GM21786 (cell line): Measurements from ENCODE around the gene NUTF2.
"Not testable (repeated sequence)": the region's sequence is repeated elsewhere in the genome, so short reads cannot be mapped to it uniquely, and the experiment has no call there.

Source experiments
- ATAC-seq: cut with Tn5 transposase; IDR thresholded peaks from one replicate; pipeline ENCODE4 v1.9.1; 2021; ENCODE audit not compliant: unreplicated experiment

The NUTF2 gene

DNA sequence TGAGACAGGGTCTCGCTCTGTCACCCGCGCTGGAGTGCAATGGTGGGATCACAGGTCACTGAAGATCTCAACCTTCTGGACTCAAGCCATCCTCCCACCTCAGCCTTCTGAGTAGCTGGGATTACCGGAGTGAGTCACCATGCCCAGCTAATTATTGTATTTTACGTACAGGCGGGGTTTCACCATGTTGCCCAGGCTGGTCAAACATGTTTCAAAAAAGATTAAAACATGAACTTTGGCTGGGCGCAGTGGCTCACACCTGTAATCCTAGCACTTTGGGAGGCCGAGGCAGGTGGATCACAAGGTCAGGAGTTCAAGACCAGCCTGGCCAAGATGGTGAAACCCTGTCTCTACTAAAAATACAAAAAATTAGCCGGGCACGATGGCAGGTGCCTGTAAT is 9.5 kb upstream of the NUTF2 start:
- ATAC-seq = not testable (repeated sequence)

GRCh38 chr16:67837811-67838210 is 8.9 kb upstream of the NUTF2 start:
- no peak for ATAC-seq

GRCh38 chr16:67841198-67841815 is 5.4 kb upstream of the NUTF2 start:
- no peak for ATAC-seq

- ATAC-seq = peak; percentile 39
Measured at GRCh38 chr16:67841816-67842508, 4.8 kb upstream of the NUTF2 start, which contains the start of gene THAP11. Gene THAP11 (plus strand): TSS chr16:67842320. CDS start chr16:67842555, 235 bp downstream.

DNA sequence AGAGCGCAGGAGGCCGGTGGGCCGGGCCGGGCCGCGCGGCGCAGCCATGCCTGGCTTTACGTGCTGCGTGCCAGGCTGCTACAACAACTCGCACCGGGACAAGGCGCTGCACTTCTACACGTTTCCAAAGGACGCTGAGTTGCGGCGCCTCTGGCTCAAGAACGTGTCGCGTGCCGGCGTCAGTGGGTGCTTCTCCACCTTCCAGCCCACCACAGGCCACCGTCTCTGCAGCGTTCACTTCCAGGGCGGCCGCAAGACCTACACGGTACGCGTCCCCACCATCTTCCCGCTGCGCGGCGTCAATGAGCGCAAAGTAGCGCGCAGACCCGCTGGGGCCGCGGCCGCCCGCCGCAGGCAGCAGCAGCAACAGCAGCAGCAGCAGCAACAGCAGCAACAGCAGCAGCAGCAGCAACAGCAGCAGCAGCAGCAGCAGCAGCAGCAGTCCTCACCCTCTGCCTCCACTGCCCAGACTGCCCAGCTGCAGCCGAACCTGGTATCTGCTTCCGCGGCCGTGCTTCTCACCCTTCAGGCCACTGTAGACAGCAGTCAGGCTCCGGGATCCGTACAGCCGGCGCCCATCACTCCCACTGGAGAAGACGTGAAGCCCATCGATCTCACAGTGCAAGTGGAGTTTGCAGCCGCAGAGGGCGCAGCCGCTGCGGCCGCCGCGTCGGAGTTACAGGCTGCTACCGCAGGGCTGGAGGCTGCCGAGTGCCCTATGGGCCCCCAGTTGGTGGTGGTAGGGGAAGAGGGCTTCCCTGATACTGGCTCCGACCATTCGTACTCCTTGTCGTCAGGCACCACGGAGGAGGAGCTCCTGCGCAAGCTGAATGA is 4.0 kb upstream of the NUTF2 start:
- ATAC-seq = peak; percentile 5

- no peak for ATAC-seq
Measured at GRCh38 chr16:67843343-67843765, 3.4 kb upstream of the NUTF2 start.

DNA sequence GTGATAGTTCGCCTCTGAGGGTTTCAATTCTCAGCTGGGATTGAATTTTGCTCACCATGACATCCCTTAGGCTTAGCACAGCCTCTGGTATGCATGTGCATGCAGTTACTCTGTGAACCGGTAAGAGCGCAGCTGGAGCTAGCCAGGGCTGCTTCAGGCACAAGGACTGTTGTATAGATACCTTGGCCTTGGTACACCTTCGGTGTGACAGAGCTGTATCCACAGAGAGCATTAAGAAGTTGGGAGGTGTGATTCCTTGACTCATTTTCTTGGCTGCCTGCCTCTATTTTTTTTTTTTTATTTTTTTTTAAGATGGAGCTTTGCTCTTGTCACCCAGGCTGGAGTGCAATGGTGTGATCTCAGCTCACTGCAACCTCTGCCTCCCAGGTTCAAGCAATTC is 2.2 kb upstream of the NUTF2 start:
- ATAC-seq = no peak

DNA sequence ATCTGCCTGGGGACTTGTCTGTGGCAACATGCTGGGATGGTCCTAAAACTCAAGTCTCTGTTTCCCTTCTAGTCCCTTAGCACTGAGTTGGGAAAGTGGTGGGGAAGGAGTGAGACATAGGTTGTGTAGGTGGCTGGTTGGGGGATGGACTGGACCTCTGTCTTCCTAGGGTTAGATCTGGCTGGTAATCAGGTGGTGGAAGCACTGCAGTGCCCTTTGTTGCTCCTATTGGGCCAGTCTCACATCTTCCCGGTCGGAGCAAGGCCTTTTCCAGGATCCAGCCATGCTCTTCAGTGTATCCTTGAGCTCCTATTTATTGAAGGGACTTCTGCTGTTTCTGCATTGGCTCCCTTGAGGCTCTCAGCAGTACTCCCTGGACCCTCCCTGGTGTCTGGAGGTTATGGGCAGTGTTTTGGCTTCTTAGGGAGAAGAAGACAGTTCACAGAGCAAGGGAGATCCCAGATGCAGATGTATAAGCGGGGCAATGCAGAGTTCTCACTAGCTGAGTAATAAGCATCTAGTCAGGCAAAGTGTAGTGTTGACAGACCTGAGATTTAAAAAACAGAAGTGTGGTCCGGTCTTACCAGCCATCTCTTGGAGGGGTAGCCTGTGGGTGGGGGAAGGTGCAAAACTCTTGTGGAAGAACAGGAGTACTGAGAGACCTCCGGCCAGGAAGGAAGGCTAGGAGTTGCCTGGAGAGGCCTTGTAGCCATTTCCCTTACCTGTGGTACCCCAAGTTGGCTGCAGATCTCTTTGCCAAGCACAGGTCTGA is 1.3 kb upstream of the NUTF2 start:
- no peak for ATAC-seq

- no peak for ATAC-seq
Measured at GRCh38 chr16:67846063-67846319, 742 bp upstream of the NUTF2 start.

GRCh38 chr16:67847064-67847861 is 530 bp downstream of the NUTF2 start, which contains the start of gene CENPT:
Gene CENPT (minus strand): TSS chr16:67847693. CDS start chr16:67833859, 13,834 bp downstream.
- peak; percentile 34 for ATAC-seq

DNA sequence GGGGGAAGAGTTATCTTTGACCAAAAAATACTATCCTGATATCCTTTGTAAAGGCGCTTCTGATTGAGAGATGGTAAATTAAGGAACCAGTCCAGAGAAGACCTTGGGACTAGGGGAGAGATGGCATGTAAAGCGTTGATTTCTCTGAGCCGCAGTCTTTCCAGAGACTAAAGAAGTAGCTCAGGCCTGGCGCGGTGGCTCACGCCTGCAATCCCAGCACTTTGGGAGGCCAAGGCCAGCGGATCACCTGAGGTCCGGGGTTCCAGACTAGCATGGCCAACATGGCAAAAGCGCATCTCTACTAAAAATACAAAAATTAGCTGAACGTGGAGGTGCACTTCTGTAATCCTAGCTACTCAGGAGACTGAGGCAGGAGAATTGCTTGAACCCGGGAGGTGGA is 1.4 kb downstream of the NUTF2 start:
- ATAC-seq = no peak

DNA sequence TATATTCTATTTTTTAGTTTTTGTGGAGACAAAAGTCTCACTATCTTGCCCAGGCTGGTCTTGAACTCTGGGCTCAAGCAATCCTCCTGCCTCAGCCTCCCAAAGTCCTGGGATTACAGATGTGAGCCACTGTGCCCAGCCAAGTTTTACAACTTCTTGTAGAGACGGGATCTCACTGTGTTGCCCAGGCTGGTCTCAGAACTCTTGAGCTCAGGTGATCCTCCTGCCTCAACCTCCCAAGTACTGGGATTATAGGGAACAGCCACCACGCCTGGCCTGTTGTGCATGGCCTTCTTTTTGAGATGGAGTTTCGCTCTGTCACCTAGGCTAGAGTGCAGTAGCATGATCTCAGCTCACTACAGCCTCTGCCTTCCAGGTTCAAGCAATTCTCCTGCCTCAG is 6.9 kb downstream of the NUTF2 start:
- no peak for ATAC-seq

DNA sequence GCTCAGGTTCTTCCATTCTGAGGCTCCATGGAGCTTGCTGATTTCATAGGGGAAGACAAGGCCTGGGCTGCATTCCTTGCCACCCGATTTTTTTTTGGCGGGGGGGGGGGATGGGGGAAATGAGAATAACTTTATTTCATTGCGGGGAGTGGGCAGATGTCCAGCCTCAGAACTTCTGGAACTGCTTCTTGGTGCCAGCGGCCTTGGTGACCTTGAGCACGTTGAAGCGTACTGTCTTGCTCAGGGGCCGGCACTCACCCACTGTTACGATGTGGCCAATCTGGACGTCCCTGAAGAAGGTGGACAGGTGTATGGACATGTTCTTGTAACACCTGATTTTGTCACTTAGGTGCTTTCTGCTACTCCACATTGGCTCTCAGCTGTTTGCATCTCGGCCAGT is 9.1 kb downstream of the NUTF2 start:
- ATAC-seq = no peak

DNA sequence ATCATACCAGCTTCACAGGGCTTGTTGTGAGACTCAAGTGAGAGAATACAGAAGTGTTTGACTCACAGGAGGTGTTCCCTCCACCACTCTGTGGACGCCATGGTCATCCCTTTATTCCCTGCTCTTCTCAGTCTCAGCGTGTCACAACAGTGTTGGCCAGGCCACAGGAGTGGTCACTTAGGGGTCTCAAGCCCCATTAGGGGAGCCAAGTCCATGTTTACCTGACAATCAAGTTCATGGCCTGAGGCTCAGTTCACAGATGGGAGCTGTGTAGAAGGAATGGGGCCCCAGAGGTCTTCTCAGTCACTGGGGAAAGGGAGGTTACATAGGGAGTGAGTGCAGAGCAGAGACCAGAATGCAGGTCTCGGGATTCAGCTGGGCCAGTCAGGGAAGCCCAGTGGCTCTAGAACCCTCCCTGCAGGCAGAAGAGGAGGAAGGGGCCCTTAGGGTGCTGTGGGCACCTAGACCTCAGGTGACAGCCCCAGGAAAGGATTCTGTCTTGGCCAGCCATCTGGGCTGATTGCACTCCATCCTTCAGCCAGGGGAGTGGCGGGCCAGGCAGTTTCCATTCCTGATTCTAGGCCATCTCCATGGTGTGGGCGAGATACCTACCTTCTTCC is 10.3 kb downstream of the NUTF2 start:
- ATAC-seq = no peak

DNA sequence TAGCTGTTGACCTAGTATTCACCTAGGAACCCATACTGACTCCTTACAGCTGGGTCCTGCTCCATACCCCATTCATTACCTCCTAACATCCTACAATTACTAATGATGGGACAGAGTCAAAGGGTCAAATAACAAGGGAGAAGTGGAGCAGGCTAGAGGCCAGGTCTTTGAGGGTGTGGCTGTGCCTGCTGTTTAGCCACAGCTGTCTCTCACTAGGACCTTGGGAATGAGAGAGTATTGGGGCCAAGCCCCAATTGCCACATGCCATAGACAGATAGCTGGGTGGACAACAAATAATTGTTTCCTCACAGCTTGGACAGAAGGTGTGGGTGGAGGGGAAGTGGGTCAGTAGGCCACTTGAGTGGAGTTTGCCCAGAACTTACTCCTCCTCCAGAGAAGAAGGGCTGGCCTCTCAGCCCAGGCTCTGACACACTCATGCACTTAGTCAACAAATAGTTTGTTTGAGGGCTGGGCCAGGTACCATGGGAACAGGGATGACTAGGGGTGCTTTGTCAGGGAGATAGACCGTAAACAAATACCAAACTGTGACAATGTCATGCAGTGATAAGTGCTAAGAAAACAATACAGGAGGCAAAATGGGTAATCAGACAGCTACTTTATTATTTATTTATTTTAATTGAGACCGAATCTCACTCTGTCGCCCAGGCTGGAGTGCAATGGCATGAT is 11.0 kb downstream of the NUTF2 start:
- ATAC-seq = no peak

GRCh38 chr16:67858500-67858899 is 11.8 kb downstream of the NUTF2 start:
- no peak for ATAC-seq

DNA sequence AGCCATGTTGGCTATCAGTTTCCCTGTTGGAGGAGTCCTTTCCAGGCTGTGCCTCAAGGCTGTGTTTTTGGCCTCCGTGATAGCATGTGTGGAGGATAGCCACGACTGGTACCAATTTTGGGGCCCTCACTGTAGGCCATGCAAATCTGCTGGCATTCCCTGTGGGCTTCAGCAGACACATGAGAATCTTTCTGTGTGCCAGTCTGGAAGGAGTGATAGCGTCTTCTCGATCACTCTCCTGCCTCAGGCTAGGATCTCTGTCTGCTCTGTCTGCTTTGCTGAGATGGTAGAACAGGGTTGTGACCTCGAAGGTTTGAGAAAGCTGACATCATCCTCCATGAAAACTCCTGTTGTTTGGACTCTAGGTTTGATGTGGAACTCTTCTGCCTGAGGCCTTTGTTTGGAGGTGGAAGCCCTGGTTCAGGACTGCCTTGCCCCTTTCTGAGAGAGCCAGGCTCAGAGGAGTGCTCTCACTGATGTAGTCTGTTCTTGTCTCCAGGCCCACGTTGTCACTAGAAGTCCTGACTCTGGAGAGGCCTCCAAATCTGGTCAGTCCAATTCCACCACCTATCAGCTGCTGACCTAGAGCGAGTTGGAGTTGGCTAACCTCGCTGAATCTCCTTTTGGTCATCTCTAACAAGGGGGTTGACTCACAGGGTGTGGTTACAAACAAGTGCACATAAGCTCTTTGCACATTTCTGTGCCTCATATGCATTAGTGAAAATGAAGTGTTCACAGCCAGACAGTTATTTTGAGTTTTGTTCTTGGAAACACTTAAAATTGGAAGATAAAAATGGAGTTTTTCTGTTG is 14.1 kb downstream of the NUTF2 start:
- no peak for ATAC-seq

GRCh38 chr16:67861877-67862276 is 15.1 kb downstream of the NUTF2 start:
- no peak for ATAC-seq
